GM21381 (cell line): Measurements from ENCODE around the gene MMP20.
"Not testable (repeated sequence)": the region's sequence is repeated elsewhere in the genome, so short reads cannot be mapped to it uniquely, and the experiment has no call there.

Experiments
- ATAC-seq: cut with Tn5 transposase; IDR thresholded peaks from one replicate; pipeline ENCODE4 v1.9.1; 2021; ENCODE audit warnings: mild to moderate bottlenecking, moderate library complexity; ENCODE audit not compliant: unreplicated experiment

MMP20 gene, protein sequence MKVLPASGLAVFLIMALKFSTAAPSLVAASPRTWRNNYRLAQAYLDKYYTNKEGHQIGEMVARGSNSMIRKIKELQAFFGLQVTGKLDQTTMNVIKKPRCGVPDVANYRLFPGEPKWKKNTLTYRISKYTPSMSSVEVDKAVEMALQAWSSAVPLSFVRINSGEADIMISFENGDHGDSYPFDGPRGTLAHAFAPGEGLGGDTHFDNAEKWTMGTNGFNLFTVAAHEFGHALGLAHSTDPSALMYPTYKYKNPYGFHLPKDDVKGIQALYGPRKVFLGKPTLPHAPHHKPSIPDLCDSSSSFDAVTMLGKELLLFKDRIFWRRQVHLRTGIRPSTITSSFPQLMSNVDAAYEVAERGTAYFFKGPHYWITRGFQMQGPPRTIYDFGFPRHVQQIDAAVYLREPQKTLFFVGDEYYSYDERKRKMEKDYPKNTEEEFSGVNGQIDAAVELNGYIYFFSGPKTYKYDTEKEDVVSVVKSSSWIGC

DNA sequence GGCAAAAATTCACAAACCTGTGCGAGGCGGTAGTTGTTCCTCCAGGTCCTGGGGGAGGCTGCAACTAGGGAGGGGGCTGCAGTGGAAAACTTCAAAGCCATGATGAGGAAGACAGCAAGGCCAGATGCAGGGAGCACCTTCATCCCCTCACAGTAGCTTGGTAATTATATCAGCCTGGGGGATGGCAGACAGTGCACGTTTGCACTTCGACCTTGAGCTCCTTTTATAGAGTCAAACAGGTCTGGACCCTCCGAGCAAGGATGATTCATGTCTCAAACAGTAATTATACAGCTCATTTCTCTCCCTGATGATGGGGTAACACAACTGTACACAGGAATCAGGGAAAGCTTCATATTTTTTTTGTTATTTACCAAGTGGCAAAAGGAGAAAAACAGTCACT, at the start of gene MMP20:
TSS of gene MMP20 (minus strand) at position 156 of the 400 bp plus-strand sequence. CDS start at position 143, 13 bp downstream.
- ATAC-seq: no peak

DNA sequence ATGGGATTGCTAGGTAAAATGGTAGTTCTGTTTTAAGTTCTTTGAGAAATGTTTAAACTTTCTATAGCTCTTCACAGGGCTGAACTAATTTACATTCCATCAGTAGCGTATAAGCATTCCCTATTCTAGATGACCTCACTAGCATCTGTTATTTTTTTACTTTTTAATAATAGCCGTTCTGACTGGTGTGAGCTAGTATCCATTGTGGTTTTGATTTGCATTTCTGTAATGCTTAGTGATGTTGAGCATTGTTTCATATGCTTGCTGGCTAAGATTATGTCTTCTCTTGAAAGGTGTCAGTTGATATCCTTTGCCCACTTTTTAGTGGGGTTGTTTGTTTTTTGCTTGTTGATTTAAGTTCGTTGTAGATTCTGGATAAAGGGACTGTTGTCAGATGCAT, 44.5 kb upstream of the MMP20 start:
- ATAC-seq: no peak

DNA sequence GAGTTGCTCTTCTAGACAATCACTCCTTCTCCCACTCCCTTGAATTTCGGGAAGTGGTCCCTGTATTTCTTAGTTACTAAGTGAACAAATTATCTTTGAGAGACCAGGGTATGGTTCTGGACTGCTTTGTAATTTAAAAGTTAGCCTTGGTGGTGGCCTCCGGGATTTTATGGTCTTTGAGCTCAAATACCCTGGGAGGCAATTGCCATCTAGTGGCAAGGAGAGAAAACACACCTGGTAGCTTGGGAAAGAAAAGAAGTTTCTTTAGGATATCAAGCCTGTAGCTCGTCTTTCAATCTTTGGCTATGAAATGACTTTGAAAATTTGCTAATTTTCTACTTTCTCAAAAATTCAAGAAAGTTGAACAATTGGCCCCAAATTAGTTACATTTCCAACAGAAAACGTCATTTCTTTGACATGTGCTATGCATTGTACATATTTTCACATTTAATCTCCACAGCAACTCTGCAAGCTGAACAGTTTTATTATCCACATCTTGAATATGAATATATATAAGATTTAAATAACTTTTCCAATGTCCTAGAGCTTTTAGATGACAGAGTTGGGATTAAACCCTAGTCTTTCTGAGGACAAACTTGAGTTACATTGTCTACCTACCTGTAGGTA, 41.3 kb upstream of the MMP20 start:
- ATAC-seq: peak; percentile 55

DNA sequence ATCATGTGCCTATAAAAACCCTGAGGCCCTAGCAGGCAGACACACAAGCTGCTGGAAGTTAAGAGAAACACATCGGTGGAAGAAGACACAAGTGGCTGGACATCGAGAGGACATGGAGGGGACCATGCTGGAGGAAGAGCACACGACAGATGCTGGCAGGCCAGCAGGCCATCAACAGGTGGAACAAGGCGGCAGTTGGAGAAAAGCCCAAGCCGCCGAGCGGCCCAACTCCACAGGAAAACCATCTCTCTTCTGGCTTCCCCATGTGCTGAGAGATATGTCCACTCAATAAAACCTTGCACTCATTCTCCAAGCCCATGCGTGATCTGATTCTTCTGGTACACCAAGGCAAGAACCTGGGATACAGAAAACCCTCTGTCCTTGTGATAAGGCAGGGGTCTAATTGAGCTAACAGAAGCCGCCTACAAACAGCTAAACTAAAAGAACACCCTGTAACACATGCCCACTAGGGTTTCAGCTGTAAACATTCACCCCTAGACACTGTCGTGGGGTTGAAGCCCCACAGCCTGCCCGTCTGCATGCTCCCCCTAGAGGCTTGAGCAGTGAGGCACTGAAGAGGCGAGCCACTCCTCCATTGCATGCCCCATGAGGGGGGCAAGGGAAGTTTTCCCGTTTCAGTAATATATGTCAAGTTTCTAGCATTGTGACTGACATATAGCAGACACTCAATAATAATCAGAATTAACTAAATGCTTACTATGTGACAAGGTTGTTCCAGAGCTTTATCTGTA, 39.0 kb upstream of the MMP20 start:
- no peak for ATAC-seq

DNA sequence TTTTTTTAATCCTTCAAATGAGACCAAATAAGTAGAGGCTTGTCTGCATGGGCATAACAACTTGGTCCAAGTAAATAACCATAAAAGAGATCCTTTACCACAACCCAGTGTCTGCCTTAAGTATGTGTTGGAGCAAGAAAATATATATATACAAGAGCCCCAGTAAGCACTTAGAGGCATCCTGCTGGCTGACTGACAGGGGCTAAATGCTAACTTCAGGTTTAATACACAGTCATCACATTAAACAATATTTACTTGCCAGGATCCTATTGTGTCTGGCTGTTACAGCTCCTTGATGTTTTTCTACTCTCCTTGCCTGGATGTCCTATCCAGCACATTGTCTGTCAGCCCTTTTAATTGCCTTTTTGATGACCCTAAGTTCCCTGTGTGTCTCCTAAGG, 37.5 kb upstream of the MMP20 start:
- ATAC-seq: no peak

DNA sequence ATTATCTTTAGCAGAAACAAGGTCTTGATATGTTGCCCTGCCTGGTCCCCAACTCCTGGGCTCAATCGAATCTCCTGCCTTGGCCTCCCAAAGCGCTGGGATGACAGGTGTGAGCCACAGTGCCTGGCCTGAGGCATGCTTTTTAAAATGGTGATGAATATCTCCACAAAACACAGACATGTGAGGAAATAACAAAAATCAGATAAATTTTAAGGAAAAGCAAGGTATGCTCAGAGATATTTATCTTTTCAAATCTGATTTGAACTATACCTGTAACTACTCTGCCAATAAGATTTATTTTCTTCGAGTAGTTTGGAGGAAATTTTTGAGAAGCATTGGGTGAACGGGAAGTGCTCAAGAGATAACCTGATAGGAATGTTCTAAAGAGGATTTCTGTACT, 35.9 kb upstream of the MMP20 start:
- no peak for ATAC-seq

DNA sequence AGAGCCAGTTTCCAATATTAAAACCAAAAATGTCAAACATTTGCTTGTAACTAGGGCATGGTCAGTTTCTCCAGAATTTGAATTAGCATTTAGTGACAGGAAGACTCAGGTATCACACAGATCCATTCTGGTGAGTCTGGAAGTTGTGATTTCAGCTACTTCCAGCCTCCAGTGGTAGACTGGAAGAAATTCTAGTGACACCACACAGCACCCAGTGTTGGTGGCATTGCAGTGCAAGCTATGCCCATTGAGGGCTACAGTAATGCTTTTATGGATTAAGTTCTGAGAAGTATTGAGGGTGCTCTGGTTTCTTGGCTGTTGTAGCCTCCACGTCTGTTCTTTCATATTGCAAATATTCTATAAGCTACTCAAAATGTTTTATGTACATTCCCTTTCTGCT, 31.4 kb upstream of the MMP20 start:
- no peak for ATAC-seq

DNA sequence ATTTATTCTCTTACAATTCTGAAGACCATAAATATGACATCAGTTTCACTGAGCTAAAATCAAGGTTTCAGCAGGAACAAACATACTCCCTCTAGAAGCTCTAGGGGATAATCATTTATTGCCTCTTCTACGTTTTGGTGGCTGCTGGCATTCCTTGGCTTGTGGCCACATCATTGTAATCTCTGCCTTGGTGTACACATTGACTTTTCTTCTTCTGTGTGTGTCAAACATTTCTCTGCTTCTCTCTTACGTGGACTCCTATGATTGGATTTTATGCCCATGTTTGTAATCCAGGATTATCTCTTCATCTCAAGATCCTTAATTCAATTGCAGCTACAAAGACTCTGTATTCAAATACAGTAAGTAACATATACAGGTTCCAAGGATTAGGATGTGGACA, 30.4 kb upstream of the MMP20 start:
- no peak for ATAC-seq

DNA sequence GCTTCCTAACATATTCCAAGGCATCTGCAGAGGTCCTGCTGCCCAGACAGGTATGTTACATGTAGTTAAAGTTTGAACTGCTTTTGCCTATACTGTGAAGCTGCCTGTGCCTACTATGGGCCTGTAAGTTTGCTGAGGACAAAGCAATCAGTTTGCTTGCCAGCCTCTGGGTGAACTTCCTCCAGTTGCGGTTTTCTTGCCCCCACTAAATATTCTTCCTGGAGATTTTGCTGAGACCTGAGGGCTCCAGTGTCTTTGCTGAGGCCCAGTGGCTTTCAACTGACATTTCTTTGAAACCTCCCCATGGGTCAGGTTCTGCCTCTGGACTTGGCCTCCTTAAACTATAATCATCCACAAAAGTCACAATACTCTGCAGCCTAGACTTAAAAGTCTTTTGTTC, 29.6 kb upstream of the MMP20 start:
- ATAC-seq: no peak

DNA sequence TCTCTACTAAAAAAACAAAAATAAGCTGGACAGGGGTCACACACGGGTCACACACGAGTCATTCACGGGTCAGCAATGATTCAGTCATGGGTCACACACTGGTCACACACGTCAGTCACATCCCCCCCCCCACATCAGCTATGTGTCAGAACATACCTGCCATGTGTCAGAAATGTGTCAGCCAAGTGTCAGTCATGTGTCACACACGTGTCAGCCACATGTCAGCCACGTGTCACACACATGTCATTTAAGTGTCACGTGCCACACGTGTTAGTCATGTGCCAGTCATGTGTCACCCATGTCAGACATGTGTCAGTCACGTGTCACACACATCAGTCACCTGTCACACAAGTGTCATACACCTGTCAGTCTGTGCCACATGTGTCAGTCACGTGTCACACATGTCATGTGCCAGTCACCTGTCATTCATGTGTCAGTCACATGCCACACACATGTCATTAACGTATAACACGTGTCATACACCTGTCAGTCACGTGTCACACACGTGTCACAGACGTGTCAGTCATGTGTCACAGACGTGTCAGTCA, 28.7 kb upstream of the MMP20 start:
- no peak for ATAC-seq

DNA sequence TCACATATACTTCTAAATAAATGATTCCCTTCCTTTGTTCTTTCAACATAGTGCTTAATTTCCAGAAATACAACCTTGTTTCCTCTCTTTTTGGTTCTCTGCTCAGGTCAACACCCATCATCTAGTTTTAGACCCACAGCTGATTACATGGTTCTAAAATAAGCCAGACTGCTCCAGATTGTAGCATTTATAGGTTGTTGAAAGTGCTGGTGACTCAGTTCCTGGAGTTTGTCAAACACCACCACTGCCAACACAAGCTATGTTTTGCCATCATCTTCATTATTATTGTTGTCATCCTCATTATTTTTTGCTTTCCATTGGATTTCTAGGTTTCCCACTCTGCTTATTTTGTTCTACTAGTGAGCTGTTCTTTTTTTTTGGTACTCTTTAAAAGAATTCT, 22.3 kb upstream of the MMP20 start:
- ATAC-seq: no peak

DNA sequence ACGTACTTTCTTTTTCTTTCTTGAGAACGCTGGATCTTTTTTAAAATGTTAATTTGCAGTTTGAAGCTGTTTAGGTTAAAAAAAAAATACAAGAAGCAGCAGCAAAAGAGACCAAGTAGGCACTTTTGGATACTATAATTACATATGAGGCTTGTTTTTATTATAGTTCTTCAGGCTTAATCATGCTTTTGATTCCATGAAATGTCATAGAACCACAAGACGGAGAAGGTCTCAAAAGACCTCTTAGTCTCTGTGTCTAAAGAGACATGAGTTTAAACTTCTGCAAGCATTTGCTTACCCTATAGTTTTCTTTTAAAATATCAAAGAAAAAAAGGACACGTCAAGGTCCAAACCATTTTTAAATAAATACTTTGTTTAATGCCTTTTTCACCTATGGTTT, 18.8 kb upstream of the MMP20 start:
- ATAC-seq: no peak

DNA sequence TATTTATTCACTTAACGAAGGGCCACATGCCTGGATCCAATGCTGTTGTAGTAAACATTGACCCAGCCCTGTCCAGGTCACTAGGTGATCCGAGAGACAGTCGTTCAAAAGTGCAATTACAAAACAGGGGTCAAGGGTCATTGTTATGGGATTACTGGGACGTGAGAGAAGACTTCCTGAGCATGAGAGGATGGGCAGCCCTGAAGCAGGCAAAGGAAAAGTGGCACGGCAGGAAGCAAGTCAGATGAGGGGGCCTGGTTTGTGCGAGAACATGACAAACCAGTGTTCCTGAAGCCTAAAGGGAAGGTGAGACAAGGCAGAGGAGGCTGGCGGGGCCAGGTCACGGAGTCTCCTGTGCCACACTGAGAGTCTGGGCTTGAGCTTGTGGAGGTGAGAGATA, 15.8 kb upstream of the MMP20 start:
- no peak for ATAC-seq

DNA sequence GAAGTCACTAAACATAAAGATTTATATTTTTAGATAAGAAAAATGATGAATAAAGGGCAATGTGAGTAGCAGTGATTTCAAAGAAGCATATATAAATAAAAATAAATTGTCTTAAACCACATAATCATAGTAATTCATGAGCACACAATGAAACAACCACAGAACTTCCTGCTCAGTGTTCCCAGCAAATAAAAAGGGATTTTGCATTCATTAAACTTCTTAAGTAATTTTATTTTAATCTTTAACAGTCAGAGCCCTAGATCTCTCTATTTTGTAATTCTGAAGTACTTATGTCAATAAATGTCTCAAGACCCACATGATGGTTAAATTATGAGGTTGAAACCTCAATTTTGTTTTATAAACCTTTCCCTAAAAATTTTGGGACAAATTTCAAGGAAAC, 14.5 kb upstream of the MMP20 start:
- ATAC-seq: no peak

DNA sequence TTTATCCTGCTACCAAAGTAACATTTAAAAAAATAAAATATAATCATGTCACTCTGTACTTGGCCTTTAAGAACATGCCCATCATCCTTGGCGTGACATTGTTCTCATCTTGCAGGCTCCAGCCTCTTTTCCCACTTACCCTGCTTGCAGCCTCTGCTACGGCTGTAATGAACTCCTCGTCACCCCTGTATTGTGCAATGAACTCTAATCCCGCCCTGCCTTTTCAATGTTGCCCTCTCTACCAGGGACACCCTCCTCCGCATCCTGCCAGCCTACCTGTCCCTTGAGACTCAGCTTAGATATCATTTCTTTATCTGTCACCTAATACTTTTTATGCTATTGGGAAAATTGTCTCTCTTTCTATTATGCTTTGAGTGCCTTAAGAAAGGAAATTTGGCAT, 12.6 kb upstream of the MMP20 start:
- no peak for ATAC-seq

DNA sequence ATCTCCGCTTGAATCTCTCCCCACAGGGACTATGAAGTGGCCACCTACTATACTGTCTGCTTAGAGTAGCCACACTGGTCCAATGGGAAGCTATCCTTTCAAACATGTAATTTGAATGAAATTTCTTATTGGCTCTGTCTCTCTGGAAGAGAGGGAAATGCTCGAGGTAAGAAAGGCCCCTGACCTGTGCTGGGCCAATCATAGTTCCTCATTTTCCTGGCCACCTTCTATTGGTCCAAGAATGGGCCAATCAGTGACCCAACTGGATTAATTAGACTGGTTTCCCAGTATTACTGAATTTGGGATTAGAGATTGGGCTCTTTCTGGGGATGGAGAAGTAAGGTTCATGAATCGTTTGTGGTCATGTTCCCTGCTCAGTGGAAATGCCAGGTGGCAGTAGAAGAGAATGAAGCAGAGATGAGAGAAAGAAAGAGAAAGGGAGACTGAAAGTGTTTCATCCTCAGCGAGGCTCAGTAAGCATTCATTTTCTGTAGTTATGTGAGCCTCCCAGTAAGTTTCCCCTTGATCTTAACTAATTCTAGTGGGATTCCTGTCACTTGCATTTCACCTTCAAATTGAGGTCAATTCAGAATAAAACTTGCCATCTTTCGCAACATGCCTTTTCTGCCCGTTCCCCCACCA, 8.4 kb upstream of the MMP20 start:
- ATAC-seq: no peak

DNA sequence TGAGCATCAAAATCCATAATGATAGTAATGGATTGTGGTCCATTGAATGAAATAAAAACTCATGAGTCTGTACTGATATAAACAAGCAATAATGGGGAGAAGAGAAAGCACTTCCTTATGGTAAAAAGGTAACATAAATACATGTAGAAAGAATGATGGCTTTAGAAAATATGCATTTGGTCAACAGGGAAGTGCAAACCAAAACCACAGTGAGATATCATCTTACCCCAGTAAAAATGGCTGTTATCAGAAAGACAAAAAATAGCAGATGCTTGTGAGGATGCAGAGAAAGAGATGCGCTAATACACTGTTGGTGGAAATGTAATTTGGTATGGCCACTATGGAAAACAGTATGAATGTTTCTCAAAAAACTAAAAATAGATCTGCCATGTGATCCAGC, 6.9 kb upstream of the MMP20 start:
- ATAC-seq: no peak

DNA sequence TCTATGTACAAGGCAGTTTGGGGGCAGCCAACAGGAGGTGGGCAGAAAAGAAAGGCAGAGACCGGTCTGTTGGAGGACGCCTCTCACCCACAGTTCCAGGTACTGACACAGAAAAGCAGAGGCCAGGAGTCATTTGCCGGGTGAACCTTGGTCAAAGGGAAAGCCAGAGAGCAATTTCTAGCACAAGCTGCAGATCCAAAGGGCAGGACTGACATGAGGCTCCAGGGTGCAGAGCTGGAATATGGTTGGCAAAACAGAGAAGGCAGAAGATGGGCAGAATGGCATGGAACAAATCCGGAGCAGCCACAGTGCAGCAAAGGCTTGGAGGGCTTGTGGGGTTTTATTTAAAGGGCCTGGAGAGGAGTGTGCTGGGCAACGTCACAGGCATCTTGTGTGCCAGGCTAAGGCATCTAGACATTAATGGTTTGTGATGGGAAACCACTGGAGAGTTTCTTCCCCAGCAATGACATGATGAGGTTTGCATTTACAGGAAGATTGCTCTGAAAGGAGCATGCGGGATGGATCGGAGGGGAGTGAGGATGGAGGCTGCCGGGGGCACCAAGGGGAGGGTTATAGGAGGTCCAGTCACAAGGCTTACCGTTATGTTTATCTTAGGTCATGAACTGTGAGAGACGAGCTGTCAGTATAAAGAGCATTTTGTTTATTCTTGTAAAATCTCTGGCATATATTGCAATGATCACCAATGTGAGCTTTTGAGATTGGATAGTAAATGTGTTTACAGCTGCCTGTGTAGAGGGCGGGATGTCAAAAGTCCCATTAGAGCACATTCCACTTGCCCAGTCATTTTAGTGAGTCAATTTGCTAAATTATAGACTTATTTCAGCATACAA, 5.7 kb upstream of the MMP20 start:
- ATAC-seq: no peak

DNA sequence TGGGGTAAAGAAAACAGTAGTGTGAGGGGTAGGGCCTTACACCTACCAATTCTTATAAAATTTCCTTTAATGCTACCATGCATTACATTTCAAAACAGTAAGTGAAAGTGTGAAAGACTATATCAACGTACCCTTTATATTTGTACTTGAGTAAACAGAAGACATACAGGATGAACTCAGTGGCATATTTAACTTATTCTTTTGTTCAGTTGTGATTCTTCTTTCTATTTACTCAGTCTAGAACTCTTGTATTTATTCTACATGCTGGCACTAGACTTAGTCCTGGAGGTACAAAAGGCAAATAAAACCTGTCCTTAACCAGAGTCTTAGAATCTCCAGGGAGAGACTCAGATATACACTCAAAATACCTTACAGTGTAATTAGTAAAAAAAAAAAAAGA, 4.8 kb upstream of the MMP20 start:
- not testable (repeated sequence) for ATAC-seq

DNA sequence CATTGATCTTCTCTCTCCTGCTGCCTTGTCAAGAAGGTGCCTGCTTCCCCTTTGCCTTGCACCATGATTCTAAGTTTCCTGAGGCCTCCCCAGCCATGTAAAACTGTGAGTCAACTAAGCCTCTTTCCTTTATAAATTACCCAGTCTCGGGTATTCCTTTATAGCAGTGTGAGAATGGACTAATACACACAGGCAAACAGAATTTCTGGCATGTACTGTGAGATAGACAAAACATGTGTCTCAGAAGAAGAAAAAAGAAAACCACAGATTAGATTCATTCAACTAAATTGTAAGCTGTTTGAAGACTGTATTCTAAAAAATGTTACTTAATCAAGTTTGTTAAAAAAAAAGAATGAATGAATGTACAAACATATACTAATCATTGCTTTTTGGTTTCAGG, 1.5 kb upstream of the MMP20 start:
- ATAC-seq: no peak
